GM12878 (cell line): Measurements from ENCODE around the gene CYB561A3.

Source experiments
- ATF3 ChIP-seq: IDR thresholded peaks from 2 replicates; pipeline ENCODE4 v1.6.1; 2011; ENCODE audit warnings: low read depth, mild to moderate bottlenecking, low read length, moderate library complexity, borderline replicate concordance; ENCODE audit errors: extremely low read depth
- CBX3 ChIP-seq: fragments of 200-600 bp; sonication (generic); IDR thresholded peaks from 2 replicates; pipeline ENCODE4 v1.6.1; 2016; ENCODE audit warnings: low read depth, borderline replicate concordance
- CTCF ChIP-seq, 3 experiments: IDR thresholded peaks in 2 of 3; conservative IDR thresholded peaks in 1 of 3; 2 replicates each; pipeline ENCODE4 v1.5.1; 2011; ENCODE audit warnings: low read depth in 3 of 3, low read length in 3 of 3, mild to moderate bottlenecking in 3 of 3, control low read depth in 2 of 3, moderate library complexity in 2 of 3, inconsistent platforms in 1 of 3, mixed read lengths in 1 of 3; ENCODE audit not compliant: control insufficient read depth in 2 of 3, insufficient read depth in 1 of 3; ENCODE audit errors: extremely low read depth in 1 of 3
- ESRRA ChIP-seq: IDR thresholded peaks from 2 replicates; pipeline ENCODE4 v1.6.1; 2012; ENCODE audit warnings: mild to moderate bottlenecking, low read length, improper control_type of control experiment
- EZH2 ChIP-seq: IDR thresholded peaks from 2 replicates; pipeline ENCODE4 v1.6.1; 2012; ENCODE audit warnings: low read depth, mild to moderate bottlenecking, control low read depth, inconsistent platforms, low read length, borderline replicate concordance; ENCODE audit not compliant: control insufficient read depth
- NR2C2 ChIP-seq: IDR thresholded peaks from 2 replicates; pipeline ENCODE4 v1.6.1; 2011; ENCODE audit warnings: borderline replicate concordance, low read depth; ENCODE audit not compliant: control insufficient read depth, insufficient read length
- PAX8 ChIP-seq: fragments of 450-650 bp; IDR thresholded peaks from 2 replicates; pipeline ENCODE4 v1.6.1; 2017; ENCODE audit warnings: mild to moderate bottlenecking, moderate library complexity
- POLR2A ChIP-seq: IDR thresholded peaks from 2 replicates; pipeline ENCODE4 v1.6.1; 2011; ENCODE audit warnings: low read depth, mild to moderate bottlenecking, low read length
- RAD21 ChIP-seq: IDR thresholded peaks from 2 replicates; pipeline ENCODE4 v1.6.1; 2011; ENCODE audit warnings: mild to moderate bottlenecking, low read depth, low read length, moderate library complexity; ENCODE audit not compliant: insufficient read depth
- TAF1 ChIP-seq: IDR thresholded peaks from 2 replicates; pipeline ENCODE4 v1.6.1; 2011; ENCODE audit warnings: mild to moderate bottlenecking, low read depth, low read length, borderline replicate concordance
- TCF12 ChIP-seq: IDR thresholded peaks from 2 replicates; pipeline ENCODE4 v1.6.1; 2011; ENCODE audit warnings: low read depth, mild to moderate bottlenecking, low read length
- ZZZ3 ChIP-seq: IDR thresholded peaks from 2 replicates; pipeline ENCODE4 v1.6.1; 2011; ENCODE audit warnings: low read depth; ENCODE audit not compliant: control insufficient read depth, insufficient read length

GRCh38 chr11:61368646-61369045 lies 7.0 kb upstream of the CYB561A3 start:
- TF ChIP-seq POLR2A: no peak
- TF ChIP-seq CTCF (IDR thresholded peaks at IDR 0.05 in 2 of 3, conservative IDR thresholded peaks at IDR 0.05 in 1 of 3; ENCODE audit: control insufficient read depth in 2 of 3, extremely low read depth in 1 of 3, insufficient read depth in 1 of 3, low read depth in 3 of 3, low read length in 3 of 3): no peak
- TF ChIP-seq ATF3: no peak
- TF ChIP-seq EZH2: no peak
- TF ChIP-seq CBX3: no peak
- no peak for TF ChIP-seq NR2C2
- no peak for TF ChIP-seq TCF12
- TF ChIP-seq RAD21: no peak
- no peak for TF ChIP-seq TAF1
- TF ChIP-seq PAX8: no peak
- no peak for TF ChIP-seq ESRRA
- TF ChIP-seq ZZZ3: no peak
